Endothelial cell (in vitro differentiated cells): ENCODE measurements around the gene TTLL5. TPM values are rescaled to one million over a fixed set of nuclear protein-coding genes. Genes with fewer than 3 reads are reported as not detected.

Experiments
- DNase-seq: peaks from one replicate; pipeline ENCODE4 v3.0.0; 2021; ENCODE audit warnings: low spot score
- H3K27ac Mint-ChIP-seq: one replicate; pipeline ENCODE4 v1.8.0; 2021; ENCODE audit warnings: mixed read lengths, inconsistent platforms; ENCODE audit not compliant: unreplicated experiment
- H3K27me3 Mint-ChIP-seq: one replicate; pipeline ENCODE4 v1.8.0; 2021; ENCODE audit warnings: mild to moderate bottlenecking, moderate library complexity, mixed read lengths, inconsistent platforms; ENCODE audit not compliant: unreplicated experiment
- H3K36me3 Mint-ChIP-seq: one replicate; pipeline ENCODE4 v1.8.0; 2021; ENCODE audit warnings: mild to moderate bottlenecking, low read depth, mixed read lengths, inconsistent platforms; ENCODE audit not compliant: unreplicated experiment
- H3K4me1 Mint-ChIP-seq: one replicate; pipeline ENCODE4 v1.8.0; 2021; ENCODE audit warnings: mild to moderate bottlenecking, mixed read lengths, inconsistent platforms; ENCODE audit not compliant: unreplicated experiment
- H3K4me3 Mint-ChIP-seq: one replicate; pipeline ENCODE4 v1.8.0; 2021; ENCODE audit warnings: mild to moderate bottlenecking, mixed read lengths, inconsistent platforms; ENCODE audit not compliant: unreplicated experiment
- H3K9me3 Mint-ChIP-seq: one replicate; pipeline ENCODE4 v1.8.0; 2021; ENCODE audit warnings: mixed read lengths, inconsistent platforms; ENCODE audit not compliant: unreplicated experiment
- total RNA-seq: library from RNA; stranded (reverse); fragmentation: NEBNext Ultra II Directional; extraction: Animal tissue kit (Norgen Biotek cat#: 25700); gene quantifications from one replicate; pipeline ENCODE4 v1.2.1, GENCODE V29; 2021; ENCODE audit not compliant: unreplicated experiment
- TF ChIP-seq, protein P1 (sequence below): fragments of 200-600 bp; sonication (generic); IDR thresholded peaks from one replicate; pipeline ENCODE4 v1.5.0; 2021; ENCODE audit warnings: antibody characterized with exemption; ENCODE audit not compliant: unreplicated experiment

Gene TTLL5
- total RNA-seq, 1 donor from 2014 or later = 62.8 TPM

DNA sequence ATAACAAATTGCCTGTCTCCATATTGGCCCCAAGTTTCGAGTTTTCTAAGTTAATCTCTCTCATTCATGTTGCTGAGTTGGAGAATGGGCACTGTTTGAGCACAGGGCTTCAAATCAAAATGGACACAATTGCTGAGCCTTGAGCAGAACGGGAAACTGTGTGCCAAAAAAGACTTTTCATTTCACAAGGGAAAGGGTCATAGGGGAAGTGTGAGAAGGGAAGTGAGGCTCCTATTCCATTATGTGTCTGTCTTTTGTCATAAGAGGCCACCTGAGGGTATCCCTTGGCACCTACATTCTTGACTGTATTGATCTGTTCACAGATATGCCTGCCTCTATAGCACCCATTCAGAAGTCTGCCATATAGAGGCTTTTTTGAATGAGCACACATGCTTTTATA is 59.1 kb downstream of the TTLL5 start:
- no peak for DNase-seq
- TF ChIP-seq, protein P1, sequence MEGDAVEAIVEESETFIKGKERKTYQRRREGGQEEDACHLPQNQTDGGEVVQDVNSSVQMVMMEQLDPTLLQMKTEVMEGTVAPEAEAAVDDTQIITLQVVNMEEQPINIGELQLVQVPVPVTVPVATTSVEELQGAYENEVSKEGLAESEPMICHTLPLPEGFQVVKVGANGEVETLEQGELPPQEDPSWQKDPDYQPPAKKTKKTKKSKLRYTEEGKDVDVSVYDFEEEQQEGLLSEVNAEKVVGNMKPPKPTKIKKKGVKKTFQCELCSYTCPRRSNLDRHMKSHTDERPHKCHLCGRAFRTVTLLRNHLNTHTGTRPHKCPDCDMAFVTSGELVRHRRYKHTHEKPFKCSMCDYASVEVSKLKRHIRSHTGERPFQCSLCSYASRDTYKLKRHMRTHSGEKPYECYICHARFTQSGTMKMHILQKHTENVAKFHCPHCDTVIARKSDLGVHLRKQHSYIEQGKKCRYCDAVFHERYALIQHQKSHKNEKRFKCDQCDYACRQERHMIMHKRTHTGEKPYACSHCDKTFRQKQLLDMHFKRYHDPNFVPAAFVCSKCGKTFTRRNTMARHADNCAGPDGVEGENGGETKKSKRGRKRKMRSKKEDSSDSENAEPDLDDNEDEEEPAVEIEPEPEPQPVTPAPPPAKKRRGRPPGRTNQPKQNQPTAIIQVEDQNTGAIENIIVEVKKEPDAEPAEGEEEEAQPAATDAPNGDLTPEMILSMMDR = no peak
- no peaks in the 10 kb centered on the region for H3K9me3 Mint-ChIP-seq
- no peak overlapping the region for H3K4me3 Mint-ChIP-seq
- no peaks in the 10 kb centered on the region for H3K27me3 Mint-ChIP-seq
- H3K27ac Mint-ChIP-seq = no peak overlapping the region
- H3K4me1 Mint-ChIP-seq = peaks cover 14% of the 10 kb centered on the region
- H3K36me3 Mint-ChIP-seq = peaks cover 57% of the 10 kb centered on the region

DNA sequence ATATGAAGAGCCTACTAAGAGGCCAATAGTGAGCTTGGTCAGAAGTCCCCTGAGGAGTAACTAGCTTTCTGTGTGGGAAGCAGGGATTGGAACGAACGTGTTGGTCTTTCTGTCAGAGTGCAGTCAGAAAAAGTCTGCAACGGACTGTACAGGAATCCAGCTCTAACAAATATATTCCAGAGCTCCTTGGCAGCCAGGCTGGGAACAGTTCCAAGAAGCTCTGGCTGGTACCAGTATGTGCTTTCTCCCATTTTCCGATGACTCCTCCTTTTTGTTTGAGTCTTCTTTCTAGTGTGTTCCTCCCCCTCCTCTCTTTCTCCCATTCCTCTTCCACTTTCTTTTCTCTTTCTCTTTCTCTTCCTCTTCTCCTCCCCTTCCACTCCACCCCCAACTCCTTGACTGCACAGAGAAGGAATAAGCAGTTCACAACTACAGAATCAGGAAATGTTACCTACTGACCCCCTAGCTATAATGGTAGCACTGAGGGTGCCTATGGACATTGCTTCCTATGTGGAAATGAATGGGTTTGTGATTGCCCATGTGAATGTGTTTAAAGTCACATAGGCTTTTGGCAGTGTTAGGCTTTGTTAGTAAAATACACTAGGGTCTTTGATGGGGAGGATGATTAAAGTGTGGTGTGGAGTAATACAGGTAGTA is 59.9 kb downstream of the TTLL5 start:
- no peak overlapping the region for H3K4me3 Mint-ChIP-seq
- H3K27ac Mint-ChIP-seq = no peak overlapping the region
- H3K36me3 Mint-ChIP-seq = peaks cover 61% of the 10 kb centered on the region
- no peaks in the 10 kb centered on the region for H3K9me3 Mint-ChIP-seq
- no peak for DNase-seq
- TF ChIP-seq, protein P1 = no peak
- H3K4me1 Mint-ChIP-seq = peaks cover 20% of the 10 kb centered on the region
- no peaks in the 10 kb centered on the region for H3K27me3 Mint-ChIP-seq

- no peaks in the 10 kb centered on the region for H3K27me3 Mint-ChIP-seq
- TF ChIP-seq, protein P1 = no peak
- no peak for DNase-seq
- no peaks in the 10 kb centered on the region for H3K9me3 Mint-ChIP-seq
- no peak overlapping the region for H3K27ac Mint-ChIP-seq
- H3K36me3 Mint-ChIP-seq = peaks cover 68% of the 10 kb centered on the region
- peaks cover 15% of the 10 kb centered on the region for H3K4me1 Mint-ChIP-seq
- no peak overlapping the region for H3K4me3 Mint-ChIP-seq
Measured at GRCh38 chr14:75723716-75724115, 62.7 kb downstream of the TTLL5 start.

DNA sequence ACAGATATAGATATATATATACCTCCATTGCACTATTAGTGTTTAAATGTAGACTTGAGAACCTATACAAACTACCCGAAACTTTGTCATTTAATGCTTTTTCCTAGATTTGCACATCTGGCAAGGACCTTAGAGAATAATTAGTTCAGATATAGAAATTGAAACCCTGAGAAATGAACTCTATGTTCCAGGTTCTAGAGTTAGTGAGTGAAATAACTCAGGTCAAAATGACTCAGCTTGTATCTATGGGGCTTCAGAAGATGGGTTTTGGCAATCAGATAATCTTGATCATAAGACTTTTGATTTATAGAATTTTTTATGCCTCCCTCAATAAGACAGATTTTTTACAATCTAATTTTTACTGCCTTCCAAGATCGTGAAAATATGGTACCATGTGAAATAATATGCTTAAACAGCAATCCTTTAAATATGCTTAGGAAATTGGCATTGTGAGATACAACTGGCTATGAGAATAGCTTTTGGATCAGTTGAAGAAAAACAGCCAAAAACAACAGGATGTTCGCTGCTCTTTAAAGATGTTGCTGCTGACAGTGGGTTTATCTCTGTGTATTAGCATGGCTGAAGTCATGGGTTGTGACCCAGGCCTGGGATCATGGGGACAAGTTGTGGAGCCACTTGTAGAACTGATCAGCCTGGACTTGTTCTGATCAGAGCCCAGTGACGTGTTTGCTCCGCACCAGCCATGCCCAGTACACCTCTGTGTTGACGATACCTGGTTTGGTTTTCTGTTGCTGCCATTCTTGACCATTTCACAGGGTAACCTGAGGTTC is 63.6 kb downstream of the TTLL5 start:
- TF ChIP-seq, protein P1 = no peak
- DNase-seq = no peak
- H3K36me3 Mint-ChIP-seq = peaks cover 62% of the 10 kb centered on the region
- H3K4me3 Mint-ChIP-seq = no peak overlapping the region
- H3K4me1 Mint-ChIP-seq = peaks cover 15% of the 10 kb centered on the region
- peak overlapping the region; percentile 45 for H3K27ac Mint-ChIP-seq
- no peaks in the 10 kb centered on the region for H3K9me3 Mint-ChIP-seq
- no peaks in the 10 kb centered on the region for H3K27me3 Mint-ChIP-seq

GRCh38 chr14:75725481-75725880 is 64.4 kb downstream of the TTLL5 start:
- TF ChIP-seq, protein P1 = no peak
- Mint-ChIP-seq H3K36me3 (peaks cover 56% of the 10 kb centered on the region), H3K4me1 (peaks cover 11% of the 10 kb centered on the region), H3K27me3 (no peaks in the 10 kb centered on the region), H3K27ac (no peak overlapping the region), H3K9me3 (no peaks in the 10 kb centered on the region), H3K4me3 (no peak overlapping the region)
- DNase-seq = no peak
